ENCODE measurements around the gene KIF21A. TPM values are rescaled to one million over a fixed set of nuclear protein-coding genes. Genes with fewer than 3 reads are reported as not detected.
A peak's percentile ranks its signal among the peaks of the same experiment; 100 is the strongest.
"Not testable (repeated sequence)": the region's sequence is repeated elsewhere in the genome, so short reads cannot be mapped to it uniquely, and the experiment has no call there.

KIF21A gene
- polyA plus RNA-seq, 1 of the 3 experiments (the other 2 are of a cell fraction), result 3.6 TPM

DNA sequence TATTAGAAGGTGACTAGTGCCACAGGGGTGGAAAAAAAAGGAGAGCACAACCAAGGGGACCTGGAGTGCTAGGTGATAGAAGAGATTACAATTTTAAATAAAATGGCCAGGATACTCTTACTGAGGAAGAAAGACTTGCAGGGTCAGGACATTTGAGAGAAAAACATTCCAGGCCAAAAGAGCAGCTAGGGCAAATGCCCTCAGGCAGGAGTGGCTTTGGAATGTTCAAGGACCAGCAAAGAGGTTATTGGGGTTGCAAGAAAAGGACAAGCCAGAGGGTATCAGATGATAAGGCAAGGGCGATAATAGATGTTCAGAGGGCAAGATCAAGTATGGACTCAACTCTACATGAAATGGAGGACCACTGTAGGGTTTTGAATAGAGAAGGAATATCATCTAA lies 146.4 kb downstream of the KIF21A start:
- H3K27ac ChIP-seq (ENCODE audit: low read depth in 2 of 2, low read length in 1 of 2), result no peak overlapping the region
- POLR2A ChIA-PET, result no interaction called here
- no peaks in the 10 kb centered on the region for H3F3A ChIP-seq (replicated peaks; ENCODE audit: insufficient read depth)
- DNase-seq, result no peak
- no peaks in the 10 kb centered on the region for H4K20me1 ChIP-seq (ENCODE audit: insufficient read depth)
- CTCF ChIA-PET, result interaction anchor here (0.9 kb wide), 1 partner anchor 21 kb away, joined by 5 read pairs; no protein-coding TSS in a partner anchor
- no peaks in the 10 kb centered on the region for H3K27me3 ChIP-seq (ENCODE audit: insufficient read depth)
- H3K9me3 ChIP-seq, result no peaks in the 10 kb centered on the region
- no peak overlapping the region for H3K4me2 ChIP-seq
- peaks cover 0 to 20% of the 10 kb centered on the region in 2 experiments for H3K36me3 ChIP-seq (replicated peaks in 1 of 2; ENCODE audit: control insufficient read depth in 1 of 2, insufficient read depth in 2 of 2, low read length in 1 of 2)
- H3K9me2 ChIP-seq, result no peaks in the 10 kb centered on the region
- H3K4me1 ChIP-seq (ENCODE audit: control insufficient read depth in 1 of 2, insufficient read depth in 2 of 2, low read depth in 1 of 2, low read length in 1 of 2), result peaks cover 0 to 13% of the 10 kb centered on the region in 2 experiments; a peak in 2 of 4 replicates
- 82% methylated on average over 1 of the region's 1 CpG for WGBS (ENCODE audit: low lambda C conversion rate)
- no peak overlapping the region for H3K4me3 ChIP-seq (ENCODE audit: low read depth in 2 of 2, low read length in 1 of 2)
- H3K9ac ChIP-seq, result no peak overlapping the region
- H2AFZ ChIP-seq (ENCODE audit: low read depth), result no peak overlapping the region
- H3K79me2 ChIP-seq (ENCODE audit: insufficient read depth), result no peaks in the 10 kb centered on the region
- TF ChIP-seq SIN3A (IDR thresholded peaks at IDR 0.05; ENCODE audit: borderline replicate concordance, low read depth, low read length) (no peak), JUND (IDR thresholded peaks at IDR 0.05) (no peak), CHD2 (IDR thresholded peaks at IDR 0.05; ENCODE audit: low read length, partially characterized antibody) (no peak), TCF12 (IDR thresholded peaks at IDR 0.05) (no peak), ELF1 (IDR thresholded peaks at IDR 0.05) (no peak), TAF1 (IDR thresholded peaks at IDR 0.05; ENCODE audit: borderline replicate concordance, low read depth, low read length) (no peak), RXRA (IDR thresholded peaks at IDR 0.05; ENCODE audit: borderline replicate concordance, low read depth) (no peak), MEF2A (IDR thresholded peaks at IDR 0.05; ENCODE audit: borderline replicate concordance, low read depth) (no peak)
- TF ChIP-seq, protein P1, sequence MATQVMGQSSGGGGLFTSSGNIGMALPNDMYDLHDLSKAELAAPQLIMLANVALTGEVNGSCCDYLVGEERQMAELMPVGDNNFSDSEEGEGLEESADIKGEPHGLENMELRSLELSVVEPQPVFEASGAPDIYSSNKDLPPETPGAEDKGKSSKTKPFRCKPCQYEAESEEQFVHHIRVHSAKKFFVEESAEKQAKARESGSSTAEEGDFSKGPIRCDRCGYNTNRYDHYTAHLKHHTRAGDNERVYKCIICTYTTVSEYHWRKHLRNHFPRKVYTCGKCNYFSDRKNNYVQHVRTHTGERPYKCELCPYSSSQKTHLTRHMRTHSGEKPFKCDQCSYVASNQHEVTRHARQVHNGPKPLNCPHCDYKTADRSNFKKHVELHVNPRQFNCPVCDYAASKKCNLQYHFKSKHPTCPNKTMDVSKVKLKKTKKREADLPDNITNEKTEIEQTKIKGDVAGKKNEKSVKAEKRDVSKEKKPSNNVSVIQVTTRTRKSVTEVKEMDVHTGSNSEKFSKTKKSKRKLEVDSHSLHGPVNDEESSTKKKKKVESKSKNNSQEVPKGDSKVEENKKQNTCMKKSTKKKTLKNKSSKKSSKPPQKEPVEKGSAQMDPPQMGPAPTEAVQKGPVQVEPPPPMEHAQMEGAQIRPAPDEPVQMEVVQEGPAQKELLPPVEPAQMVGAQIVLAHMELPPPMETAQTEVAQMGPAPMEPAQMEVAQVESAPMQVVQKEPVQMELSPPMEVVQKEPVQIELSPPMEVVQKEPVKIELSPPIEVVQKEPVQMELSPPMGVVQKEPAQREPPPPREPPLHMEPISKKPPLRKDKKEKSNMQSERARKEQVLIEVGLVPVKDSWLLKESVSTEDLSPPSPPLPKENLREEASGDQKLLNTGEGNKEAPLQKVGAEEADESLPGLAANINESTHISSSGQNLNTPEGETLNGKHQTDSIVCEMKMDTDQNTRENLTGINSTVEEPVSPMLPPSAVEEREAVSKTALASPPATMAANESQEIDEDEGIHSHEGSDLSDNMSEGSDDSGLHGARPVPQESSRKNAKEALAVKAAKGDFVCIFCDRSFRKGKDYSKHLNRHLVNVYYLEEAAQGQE (IDR thresholded peaks at IDR 0.05; ENCODE audit: low read depth, low read length), result no peak
- TF ChIP-seq, protein P2, sequence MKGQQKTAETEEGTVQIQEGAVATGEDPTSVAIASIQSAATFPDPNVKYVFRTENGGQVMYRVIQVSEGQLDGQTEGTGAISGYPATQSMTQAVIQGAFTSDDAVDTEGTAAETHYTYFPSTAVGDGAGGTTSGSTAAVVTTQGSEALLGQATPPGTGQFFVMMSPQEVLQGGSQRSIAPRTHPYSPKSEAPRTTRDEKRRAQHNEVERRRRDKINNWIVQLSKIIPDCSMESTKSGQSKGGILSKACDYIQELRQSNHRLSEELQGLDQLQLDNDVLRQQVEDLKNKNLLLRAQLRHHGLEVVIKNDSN (IDR thresholded peaks at IDR 0.05; ENCODE audit: borderline replicate concordance, low read depth), result no peak
- TF ChIP-seq, protein P3, sequence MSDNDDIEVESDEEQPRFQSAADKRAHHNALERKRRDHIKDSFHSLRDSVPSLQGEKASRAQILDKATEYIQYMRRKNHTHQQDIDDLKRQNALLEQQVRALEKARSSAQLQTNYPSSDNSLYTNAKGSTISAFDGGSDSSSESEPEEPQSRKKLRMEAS (IDR thresholded peaks at IDR 0.05; ENCODE audit: low read depth), result no peak

- H3K9me3 ChIP-seq; H3K27me3 ChIP-seq (ENCODE audit: insufficient read depth); H3F3A ChIP-seq (replicated peaks; ENCODE audit: insufficient read depth); H4K20me1 ChIP-seq (ENCODE audit: insufficient read depth); H3K9ac ChIP-seq; H3K4me3 ChIP-seq (ENCODE audit: low read depth in 2 of 2, low read length in 1 of 2); DNase-seq; H2AFZ ChIP-seq (ENCODE audit: low read depth); CTCF ChIA-PET; H3K4me2 ChIP-seq; POLR2A ChIA-PET; H3K9me2 ChIP-seq; H3K79me2 ChIP-seq (ENCODE audit: insufficient read depth): not testable (repeated sequence)
- 95% methylated on average over 12 of the region's 12 CpGs for WGBS (ENCODE audit: low lambda C conversion rate)
- Histone ChIP-seq H3K4me1 (ENCODE audit: control insufficient read depth in 1 of 2, insufficient read depth in 2 of 2, low read depth in 1 of 2, low read length in 1 of 2) (peaks cover 0 to 11% of the 10 kb centered on the region in 2 experiments; a peak in 2 of 4 replicates), H3K36me3 (replicated peaks in 1 of 2; ENCODE audit: control insufficient read depth in 1 of 2, insufficient read depth in 2 of 2, low read length in 1 of 2) (peaks cover 0 to 17% of the 10 kb centered on the region in 2 experiments), H3K27ac (ENCODE audit: low read depth in 2 of 2, low read length in 1 of 2) (peak overlapping the region in 1 of 2 experiments; percentile 76; a peak in 2 of 4 replicates)
Measured at GRCh38 chr12:39295593-39295992, 147.3 kb downstream of the KIF21A start.

Data from SK-N-SH (cell line).